HepG2 (cell line): ENCODE measurements around the gene SECTM1. TPM values are rescaled to one million over a fixed set of nuclear protein-coding genes. Genes with fewer than 3 reads are reported as not detected.

Experiments used
- ATAC-seq: fragments of 200-7000 bp; cut with Tn5 transposase; 3 replicates; pipeline ENCODE4 v1.9.1; 2020; ENCODE audit warnings: mild to moderate bottlenecking, moderate library complexity
- BruUV-seq: library from RNA; stranded (reverse); fragments of 400-500 nt; replicated peaks from 2 replicates; lab custom pipeline; 2021; lab: Mats Ljungman, UMichigan
- CTCF ChIA-PET: fragments of 300-600 bp; formaldehyde crosslinking; extraction: SDS; loops from one replicate; lab custom pipeline; 2021; ENCODE audit warnings: low total read pairs, inconsistent platforms, low intra/inter-chr PET ratio; lab: Yijun Ruan, JAX
- POLR2A ChIA-PET: fragments of 350-600 bp; sonication (Branson Sonifier 250); formaldehyde crosslinking; loops from one replicate; lab custom pipeline; 2020; ENCODE audit warnings: antibody characterized with exemption, inconsistent platforms; lab: Yijun Ruan, JAX
- DNase-seq: peaks from one replicate; pipeline ENCODE4 v3.0.0-alpha.2; 2015; ENCODE audit warnings: low spot score
- FAIRE-seq: peaks from 3 replicates; lab custom pipeline; 2011; peaks lifted over from hg19 to GRCh38; lab: Jason Lieb, UNC
- H2AFZ ChIP-seq: one replicate; pipeline ENCODE4 v1.6.1; 2011; ENCODE audit warnings: low read length, inconsistent platforms
- H3K27ac ChIP-seq: fragments of 300-600 bp; 3 replicates; pipeline ENCODE4 v1.8.0; 2011; ENCODE audit warnings: mixed run types, mild to moderate bottlenecking, mixed read lengths, low read length, inconsistent platforms; ENCODE audit not compliant: insufficient read depth; ENCODE audit errors: extremely low read length
- H3K27me3 ChIP-seq, 2 experiments: fragments of 200-600 bp in 1 of 2; 2 replicates in 1 of 2; 3 replicates in 1 of 2; pipeline versions ENCODE4 v1.6.0 to v1.8.0; 2011; ENCODE audit warnings: low read length in 2 of 2, mild to moderate bottlenecking in 2 of 2, moderate library complexity in 2 of 2, inconsistent platforms in 1 of 2; ENCODE audit not compliant: insufficient read depth in 2 of 2, control insufficient read depth in 1 of 2
- H3K36me3 ChIP-seq, 2 experiments: fragments of 200-600 bp in 1 of 2; replicated peaks in 1 of 2; 2 replicates in 1 of 2; 3 replicates in 1 of 2; pipeline versions ENCODE4 v1.5.1 to v1.8.0; 2011; ENCODE audit warnings: low read length in 2 of 2, inconsistent platforms in 1 of 2; ENCODE audit not compliant: insufficient read depth in 2 of 2, control insufficient read depth in 1 of 2
- H3K4me1 ChIP-seq: 2 replicates; pipeline ENCODE4 v1.5.1; 2012; ENCODE audit warnings: low read length, inconsistent platforms; ENCODE audit not compliant: insufficient read depth
- H3K4me2 ChIP-seq: 2 replicates; pipeline ENCODE4 v1.6.0; 2011; ENCODE audit warnings: low read depth, low read length, inconsistent platforms
- H3K4me3 ChIP-seq, 3 experiments: fragments of 200-600 bp in 1 of 3; sonication (generic), shearing (Covaris generic) in 1 of 3; replicated peaks in 1 of 3; 2 replicates each; pipeline ENCODE4 v1.5.1; 2011 to 2016; ENCODE audit warnings: low read length in 3 of 3, inconsistent platforms in 2 of 3, low read depth in 2 of 3, mild to moderate bottlenecking in 2 of 3, control low read depth in 1 of 3, mixed read lengths in 1 of 3; ENCODE audit not compliant: insufficient read depth in 1 of 3
- H3K79me2 ChIP-seq: one replicate; pipeline ENCODE4 v1.6.1; 2011; ENCODE audit warnings: low read length, inconsistent platforms; ENCODE audit not compliant: insufficient read depth
- H3K9ac ChIP-seq: 2 replicates; pipeline ENCODE4 v1.6.0; 2011; ENCODE audit warnings: mild to moderate bottlenecking, low read depth, low read length, inconsistent platforms; ENCODE audit not compliant: insufficient read depth
- H3K9me3 ChIP-seq: 2 replicates; pipeline ENCODE4 v1.5.1; 2012; ENCODE audit warnings: mild to moderate bottlenecking, low read length
- H4K20me1 ChIP-seq: 2 replicates; pipeline ENCODE4 v1.6.0; 2011; ENCODE audit warnings: inconsistent platforms, mild to moderate bottlenecking, low read length, moderate library complexity; ENCODE audit not compliant: insufficient read depth
- BRD4 ChIP-seq: sonication (generic); formaldehyde crosslinking; IDR thresholded peaks from 2 replicates; pipeline ENCODE4 v1.4.0; 2020; ENCODE audit warnings: missing genetic modification reagents
- FOXK1 ChIP-seq: sonication (generic); formaldehyde crosslinking; IDR thresholded peaks from 2 replicates; pipeline ENCODE4 v1.4.0; 2020; ENCODE audit warnings: low read depth, missing genetic modification reagents, borderline replicate concordance
- HHEX ChIP-seq: IDR thresholded peaks from 2 replicates; pipeline ENCODE4 v1.6.1; 2016; ENCODE audit warnings: control low read depth
- JARID2 ChIP-seq: sonication (generic); formaldehyde crosslinking; IDR thresholded peaks from 2 replicates; pipeline ENCODE4 v1.8.1; 2023; ENCODE audit warnings: missing genetic modification reagents, inconsistent platforms; ENCODE audit not compliant: insufficient replicate concordance
- KLF16 ChIP-seq, 2 experiments: sonication (generic) in 1 of 2; formaldehyde crosslinking in 1 of 2; IDR thresholded peaks; 2 replicates each; pipeline versions ENCODE4 v1.6.1 to v1.8.0; 2016 to 2023; ENCODE audit warnings: missing genetic modification reagents in 2 of 2, missing compliant biosample characterization in 1 of 2
- POLR2G ChIP-seq: fragments of 200-400 bp; formaldehyde crosslinking; IDR thresholded peaks from 2 replicates; pipeline ENCODE4 v1.6.1; 2018; ENCODE audit warnings: mild to moderate bottlenecking, low read depth, low read length, moderate library complexity
- PTBP1 ChIP-seq: fragments of 200-400 bp; formaldehyde crosslinking; IDR thresholded peaks from 2 replicates; pipeline ENCODE4 v1.6.1; 2018; ENCODE audit warnings: low read length, low read depth; ENCODE audit not compliant: poor library complexity, severe bottlenecking
- SOX6 ChIP-seq, 2 experiments: fragments of 450-650 bp in 1 of 2; sonication (generic) in 1 of 2; formaldehyde crosslinking in 1 of 2; IDR thresholded peaks; 2 replicates each; pipeline versions ENCODE4 v1.4.0 to v1.6.1; 2017 to 2020; ENCODE audit warnings: antibody characterized with exemption in 1 of 2, mild to moderate bottlenecking in 1 of 2, missing genetic modification reagents in 1 of 2
- TFDP2 ChIP-seq: sonication (generic); formaldehyde crosslinking; IDR thresholded peaks from 2 replicates; pipeline ENCODE4 v1.4.0; 2020; ENCODE audit warnings: missing genetic modification reagents
- ZBTB3 ChIP-seq: sonication (generic); formaldehyde crosslinking; IDR thresholded peaks from 2 replicates; pipeline ENCODE4 v1.4.0; 2020; ENCODE audit warnings: low read depth, mild to moderate bottlenecking, moderate library complexity, missing genetic modification reagents, borderline replicate concordance
- ZMYM3 ChIP-seq: sonication (generic); formaldehyde crosslinking; IDR thresholded peaks from 2 replicates; pipeline ENCODE4 v1.5.1; 2020; ENCODE audit warnings: mild to moderate bottlenecking, missing genetic modification reagents
- ZNF274 ChIP-seq: sonication (generic); formaldehyde crosslinking; IDR thresholded peaks from 2 replicates; pipeline ENCODE4 v1.5.1; 2020; ENCODE audit warnings: mild to moderate bottlenecking, missing genetic modification reagents
- ZNF276 ChIP-seq: sonication (generic); formaldehyde crosslinking; IDR thresholded peaks from 2 replicates; pipeline ENCODE4 v1.4.0; 2020; ENCODE audit warnings: mild to moderate bottlenecking, low read depth, missing genetic modification reagents
- ZNF333 ChIP-seq: sonication (generic); formaldehyde crosslinking; IDR thresholded peaks from 2 replicates; pipeline ENCODE4 v1.4.0; 2020; ENCODE audit warnings: mild to moderate bottlenecking, missing genetic modification reagents, borderline replicate concordance
- ZNF543 ChIP-seq: sonication (generic); formaldehyde crosslinking; IDR thresholded peaks from 2 replicates; pipeline ENCODE4 v1.4.0; 2020; ENCODE audit warnings: mild to moderate bottlenecking, missing genetic modification reagents
- ZNF776 ChIP-seq: sonication (generic); formaldehyde crosslinking; IDR thresholded peaks from 2 replicates; pipeline ENCODE4 v1.4.0; 2020; ENCODE audit warnings: mild to moderate bottlenecking, missing genetic modification reagents
- WGBS: methylation state at CpG from one replicate; pipeline ENCODE4 v1.1.6; 2017; ENCODE audit warnings: low lambda C conversion rate; 5-methylcytosine and 5-hydroxymethylcytosine counted together
- in situ Hi-C: cut with HindIII; loops from 2 replicates; pipeline ENCODE4 v1.10.0; 2017; ENCODE audit warnings: low pct_unique_long_range_greater_than_20kb; ENCODE audit not compliant: extremely low pct_ligation_motif_present
- intact Hi-C: fragments of 100-400 bp; cut with micrococcal nuclease; formaldehyde crosslinking; loops from one replicate; pipeline ENCODE4 v1.10.0; 2022; ENCODE audit not compliant: unreplicated experiment
- polyA plus RNA-seq, 8 experiments: library from polyadenylated mRNA; depleted of rRNA in 3 of 8; stranded (reverse) in 7 of 8; unstranded in 1 of 8; fragments of >200 nt; fragmentation: Illumina TruSeq in 4 of 8; extraction: Trizol in 4 of 8; gene quantifications; 2 replicates each; pipeline versions ENCODE4 v1.2.1 to v1.2.3, GENCODE V29; 2011 to 2016; ENCODE audit warnings: low read depth in 4 of 8, missing spikeins in 1 of 8, mixed read lengths in 1 of 8; ENCODE audit not compliant: insufficient read depth in 1 of 8
- total RNA-seq, 5 experiments: library from RNA; depleted of rRNA; stranded (reverse); fragments of >200 nt; fragmentation: Illumina TruSeq; extraction: Trizol; gene quantifications; 2 replicates each; pipeline ENCODE4 v1.2.3, GENCODE V29; 2016; ENCODE audit warnings: low read depth in 1 of 5
- TF ChIP-seq, protein P1 (sequence below): sonication (generic); formaldehyde crosslinking; IDR thresholded peaks from 2 replicates; pipeline ENCODE4 v1.9.0; 2021; ENCODE audit warnings: missing genetic modification reagents, mild to moderate bottlenecking, borderline replicate concordance

The SECTM1 gene
- total and polyA plus RNA-seq, 2 of the 13 experiments (the other 11 are each of a cell fraction or from before 2014, with no cell fraction given) = 3.5 to 5.3 TPM

DNA sequence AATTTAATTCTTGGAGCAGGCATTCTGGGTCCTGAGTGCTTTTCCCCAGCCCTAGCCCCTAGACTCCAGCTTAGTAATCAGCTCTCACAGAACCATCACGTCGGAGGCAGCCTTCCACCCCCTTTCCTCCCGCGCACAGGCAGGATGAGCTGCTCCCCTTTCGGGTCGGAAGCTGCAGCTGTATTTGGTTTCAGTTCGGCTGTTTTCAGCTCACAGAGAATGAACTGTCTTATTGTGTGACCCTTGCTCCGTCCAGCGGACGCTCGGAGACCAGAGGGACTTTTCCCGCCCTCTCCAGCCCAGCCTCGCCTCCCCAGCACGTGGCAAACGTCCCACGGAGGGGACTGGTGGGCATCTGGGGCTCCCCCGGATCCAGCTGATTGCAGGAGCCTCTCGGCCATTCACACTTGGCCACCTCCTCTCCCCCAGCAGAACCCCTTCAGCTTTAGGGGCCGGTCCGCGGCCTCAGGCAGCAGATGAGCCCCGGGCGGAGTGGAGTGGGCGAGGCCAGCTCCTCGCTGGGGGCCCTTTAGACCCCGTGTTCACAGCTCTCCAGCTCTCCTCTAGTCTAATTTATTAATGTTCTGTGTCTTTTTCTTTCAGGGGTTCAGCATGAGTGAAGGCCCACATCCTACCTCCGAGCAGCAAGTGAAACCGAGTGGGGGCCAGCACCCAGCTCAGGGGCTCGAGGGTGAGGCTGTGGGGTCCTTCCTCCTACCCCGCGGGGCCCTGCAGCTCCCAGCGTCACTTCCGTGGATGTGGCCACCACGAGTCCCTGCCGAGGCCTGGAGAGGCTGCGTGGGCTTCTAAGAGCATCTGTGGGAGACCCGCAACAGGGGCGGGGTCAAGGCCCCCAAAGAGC, 37.1 kb upstream of the SECTM1 start:
- 59% methylated on average over 32 of the region's 38 CpGs for WGBS
- intact Hi-C loops (no loop called here), in situ Hi-C loops (no loop called here)
- Histone ChIP-seq H3K4me3 (peak overlapping the region; percentile 17 to 59 (median 39); a peak in 5 of 6 replicates), H3K9me3 (no peaks in the 10 kb centered on the region), H3K27ac (peak overlapping the region; percentile 47), H2AFZ (no peak overlapping the region), H3K27me3 (no peaks in the 10 kb centered on the region), H4K20me1 (no peaks in the 10 kb centered on the region), H3K36me3 (no peaks in the 10 kb centered on the region), H3K79me2 (no peaks in the 10 kb centered on the region), H3K4me2 (peak overlapping the region; percentile 72), H3K4me1 (peaks cover 73% of the 10 kb centered on the region), H3K9ac (peak overlapping the region; percentile 16; the same call in 1 of the 2 replicates)
- ATAC-seq (peak; percentile 13; the same call in 2 of the 3 replicates), DNase-seq (no peak), FAIRE-seq (peak; percentile 86)
- ChIA-PET POLR2A (interaction anchor here (0.9 to 2.0 kb wide), 9 partner anchors 9 to 198 kb away, joined by 3 to 10 read pairs (median 3); no protein-coding TSS in a partner anchor), CTCF (no interaction called here)
- no TSS peak for BruUV-seq
- peak; percentile 99 for TF ChIP-seq TFDP2 (CRISPR knock-in tag)
- TF ChIP-seq ZBTB3 (CRISPR knock-in tag) = peak; percentile 60; the same call in 1 of the 2 replicates
- peak; percentile 54; the same call in 1 of the 2 replicates for TF ChIP-seq ZMYM3
- peak; percentile 31; the same call in 1 of the 2 replicates for TF ChIP-seq FOXK1 (CRISPR knock-in tag)
- peak; percentile 95 for TF ChIP-seq ZNF276
- TF ChIP-seq KLF16 (CRISPR knock-in tag; IDR thresholded peaks at IDR 0.05) = peak in 1 of 2 experiments; percentile 86; a peak in 2 of 4 replicates
- peak; percentile 64; the same call in 1 of the 2 replicates for TF ChIP-seq ZNF333 (CRISPR knock-in tag)
- no peak for TF ChIP-seq SOX6 (IDR thresholded peaks at IDR 0.05)
- peak; percentile 66 for TF ChIP-seq SOX6 (CRISPR knock-in tag; IDR thresholded peaks at IDR 0.05)
- peak; percentile 82; the same call in 1 of the 2 replicates for TF ChIP-seq ZNF274 (CRISPR knock-in tag)
- no peak for TF ChIP-seq JARID2 (CRISPR knock-in tag)
- TF ChIP-seq POLR2G = no peak
- peak; percentile 94; the same call in 1 of the 2 replicates for TF ChIP-seq ZNF543 (CRISPR knock-in tag)
- peak; percentile 95; the same call in 1 of the 2 replicates for TF ChIP-seq ZNF776 (CRISPR knock-in tag)
- no peak for TF ChIP-seq HHEX
- TF ChIP-seq BRD4 = peak; percentile 67
- no peak for TF ChIP-seq PTBP1
- TF ChIP-seq, protein P1, sequence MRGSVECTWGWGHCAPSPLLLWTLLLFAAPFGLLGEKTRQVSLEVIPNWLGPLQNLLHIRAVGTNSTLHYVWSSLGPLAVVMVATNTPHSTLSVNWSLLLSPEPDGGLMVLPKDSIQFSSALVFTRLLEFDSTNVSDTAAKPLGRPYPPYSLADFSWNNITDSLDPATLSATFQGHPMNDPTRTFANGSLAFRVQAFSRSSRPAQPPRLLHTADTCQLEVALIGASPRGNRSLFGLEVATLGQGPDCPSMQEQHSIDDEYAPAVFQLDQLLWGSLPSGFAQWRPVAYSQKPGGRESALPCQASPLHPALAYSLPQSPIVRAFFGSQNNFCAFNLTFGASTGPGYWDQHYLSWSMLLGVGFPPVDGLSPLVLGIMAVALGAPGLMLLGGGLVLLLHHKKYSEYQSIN (CRISPR knock-in tag) = no peak
